HTERT RPE-1 (cell line): ENCODE results near the gene SMIM28.
"Not testable (repeated sequence)": the region's sequence is repeated elsewhere in the genome, so short reads cannot be mapped to it uniquely, and the experiment has no call there.

ENCODE experiments used
- in situ Hi-C: fragments of 300-500 bp; cut with MboI; formaldehyde crosslinking; loops from 4 replicates; pipeline ENCODE4 v1.14.3; 2020; ENCODE audit warnings: low sequenced_read_pairs

The SMIM28 gene

GRCh38 chr6:138403801-138404665, 26.3 kb downstream of the SMIM28 start, which contains the start of gene HEBP2:
Gene HEBP2, plus strand, starts transcription at chr6:138404223. Its CDS starts 273 bp downstream, at chr6:138404496.
- in situ Hi-C loops, result no loop called here

GRCh38 chr6:138404666-138405337, 27.1 kb downstream of the SMIM28 start:
- in situ Hi-C loops, result no loop called here

- in situ Hi-C loops, result no loop called here
Observed at GRCh38 chr6:138405816-138406413, 28.2 kb downstream of the SMIM28 start.

DNA sequence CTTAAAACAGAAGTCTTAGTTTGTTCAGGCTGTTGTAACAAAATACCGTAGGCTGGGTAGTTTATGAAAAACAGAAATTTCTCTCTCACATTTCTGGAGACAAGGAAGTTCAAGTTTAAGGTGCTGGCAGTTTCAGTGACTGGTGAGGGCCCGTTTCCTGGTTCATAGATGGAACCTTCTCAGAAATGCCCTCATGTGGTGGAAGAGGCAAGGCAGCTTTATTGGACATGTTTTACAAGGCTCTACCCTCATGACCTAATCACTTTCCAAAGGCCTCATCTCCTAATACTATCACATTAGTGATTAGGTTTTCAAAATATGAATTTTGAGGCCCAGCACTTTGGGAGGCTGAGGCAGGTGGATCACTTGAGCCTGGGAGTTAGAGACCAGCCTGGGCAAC, 28.7 kb downstream of the SMIM28 start:
- in situ Hi-C loops, result no loop called here

- in situ Hi-C loops, result no loop called here
Observed at GRCh38 chr6:138410048-138410735, 32.5 kb downstream of the SMIM28 start.

DNA sequence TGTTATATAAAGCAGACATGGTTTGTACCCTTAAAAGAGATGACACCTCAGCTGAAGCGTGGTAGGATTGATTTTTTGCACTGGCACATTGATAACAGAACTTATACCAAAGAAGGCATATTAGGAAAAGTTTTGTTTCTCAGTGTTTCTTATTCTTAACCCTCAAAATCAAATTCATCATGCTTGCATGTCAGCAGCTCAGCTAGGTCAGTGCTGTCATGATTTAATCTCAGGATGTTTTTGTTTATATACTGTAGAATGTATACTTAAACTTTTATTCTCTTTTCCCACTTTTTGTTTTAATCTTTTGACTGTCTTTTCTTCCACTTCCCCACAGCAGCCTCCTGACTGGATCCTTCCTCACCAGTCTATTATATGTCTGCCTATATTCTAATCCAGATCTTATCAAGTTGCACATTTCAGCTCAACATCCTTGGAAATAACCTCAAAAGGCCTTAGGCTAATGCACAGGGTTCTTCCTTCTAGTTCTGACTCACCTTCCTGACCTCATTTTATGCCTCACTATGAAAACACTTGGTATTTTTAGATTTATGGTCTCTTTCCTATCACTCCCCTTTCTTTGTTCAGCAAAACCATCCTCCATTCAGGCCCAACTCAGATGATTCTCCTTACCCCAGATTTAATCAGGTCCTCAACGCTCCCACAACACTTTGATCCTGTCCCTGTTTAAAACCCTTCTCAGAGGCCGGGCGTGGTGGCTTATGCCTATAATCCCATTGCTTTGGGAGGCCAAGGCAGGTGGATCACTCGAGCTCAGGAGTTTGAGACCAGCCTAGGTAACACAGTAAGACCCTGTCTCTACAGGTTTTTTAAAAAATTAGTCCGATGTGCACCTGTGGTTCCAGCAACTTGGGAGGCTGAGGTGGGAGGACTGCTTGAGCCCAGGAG, 33.5 kb downstream of the SMIM28 start:
- in situ Hi-C loops, result no loop called here

GRCh38 chr6:138415125-138415524, 37.4 kb downstream of the SMIM28 start:
- in situ Hi-C loops, result no loop called here

- in situ Hi-C loops, result no loop called here
Observed at GRCh38 chr6:138416206-138416605, 38.5 kb downstream of the SMIM28 start.

DNA sequence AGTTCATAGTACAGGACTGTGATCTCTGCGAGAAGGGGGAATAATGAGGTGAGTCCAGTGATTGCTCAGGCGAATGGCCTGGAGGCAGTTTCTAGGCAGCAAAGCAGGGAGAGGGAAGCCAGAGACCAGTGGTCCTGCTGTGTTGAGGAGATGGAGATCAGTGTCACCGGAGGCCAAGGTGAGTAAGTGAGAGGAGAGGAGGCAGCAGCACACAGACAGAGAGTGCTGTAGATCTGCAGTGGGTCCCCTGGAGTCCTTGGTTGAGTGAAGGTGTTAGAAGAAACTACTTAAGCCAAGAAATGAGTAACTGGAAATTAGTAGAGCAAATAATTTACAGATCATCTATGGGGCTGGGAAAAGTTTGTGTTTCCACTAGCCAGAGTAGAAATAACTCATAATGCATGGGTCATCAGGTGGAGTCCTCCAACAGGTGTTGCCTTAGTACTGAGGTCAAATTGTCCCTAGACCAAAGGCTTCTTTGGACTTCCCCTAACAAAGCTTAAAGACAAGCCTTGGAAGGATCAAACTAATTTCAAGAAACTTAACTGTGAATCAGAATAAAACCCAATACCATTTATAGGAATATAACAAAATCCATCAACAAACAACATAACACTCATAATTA, 39.9 kb downstream of the SMIM28 start:
- in situ Hi-C loops, result no loop called here

- in situ Hi-C loops, result no loop called here
Observed at GRCh38 chr6:138418118-138418742, 40.5 kb downstream of the SMIM28 start.

- in situ Hi-C loops, result no loop called here
Observed at GRCh38 chr6:138419766-138420165, 42.1 kb downstream of the SMIM28 start.

DNA sequence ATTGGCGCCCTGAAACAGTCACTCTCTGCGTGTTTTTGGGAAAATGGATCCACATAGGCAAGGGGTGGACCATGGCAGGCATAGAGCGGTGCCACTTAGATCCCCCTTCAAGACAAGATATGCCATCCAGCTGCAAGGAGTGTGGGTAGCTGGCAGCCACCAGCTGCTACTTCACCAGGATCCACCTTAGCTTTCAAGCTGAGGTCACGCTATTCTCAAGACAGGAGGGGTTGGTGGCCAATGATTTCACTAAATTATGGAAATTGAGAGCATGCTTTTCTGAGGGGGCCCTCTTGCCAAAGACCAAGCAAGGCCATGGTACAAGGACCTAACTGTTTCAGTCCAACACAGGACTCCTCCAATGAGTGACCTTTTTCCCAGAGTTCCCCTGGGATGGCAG, 42.7 kb downstream of the SMIM28 start:
- in situ Hi-C loops, result no loop called here

GRCh38 chr6:138421089-138421488, 43.4 kb downstream of the SMIM28 start:
- in situ Hi-C loops, result no loop called here

- in situ Hi-C loops, result no loop called here
Observed at GRCh38 chr6:138421608-138422007, 43.9 kb downstream of the SMIM28 start.

DNA sequence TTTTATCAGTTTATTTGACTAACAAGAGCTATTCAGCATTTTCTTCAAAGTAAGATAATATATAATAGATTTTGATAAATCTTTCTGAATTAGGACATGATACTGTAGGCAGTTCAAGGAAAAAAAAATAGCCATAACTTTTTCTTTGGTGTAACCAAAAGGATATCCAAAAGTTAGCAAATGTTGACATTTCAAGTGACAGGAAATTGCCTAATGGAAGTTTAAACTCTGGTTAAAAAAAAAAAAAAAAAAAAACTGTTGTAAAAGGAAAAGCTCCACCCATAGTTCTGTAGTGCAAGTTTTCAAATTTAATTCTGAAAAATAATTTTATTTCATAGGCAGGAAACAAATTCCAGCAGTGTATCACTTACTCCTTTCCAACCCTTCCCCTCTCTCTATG, 45.2 kb downstream of the SMIM28 start:
- in situ Hi-C loops, result no loop called here

DNA sequence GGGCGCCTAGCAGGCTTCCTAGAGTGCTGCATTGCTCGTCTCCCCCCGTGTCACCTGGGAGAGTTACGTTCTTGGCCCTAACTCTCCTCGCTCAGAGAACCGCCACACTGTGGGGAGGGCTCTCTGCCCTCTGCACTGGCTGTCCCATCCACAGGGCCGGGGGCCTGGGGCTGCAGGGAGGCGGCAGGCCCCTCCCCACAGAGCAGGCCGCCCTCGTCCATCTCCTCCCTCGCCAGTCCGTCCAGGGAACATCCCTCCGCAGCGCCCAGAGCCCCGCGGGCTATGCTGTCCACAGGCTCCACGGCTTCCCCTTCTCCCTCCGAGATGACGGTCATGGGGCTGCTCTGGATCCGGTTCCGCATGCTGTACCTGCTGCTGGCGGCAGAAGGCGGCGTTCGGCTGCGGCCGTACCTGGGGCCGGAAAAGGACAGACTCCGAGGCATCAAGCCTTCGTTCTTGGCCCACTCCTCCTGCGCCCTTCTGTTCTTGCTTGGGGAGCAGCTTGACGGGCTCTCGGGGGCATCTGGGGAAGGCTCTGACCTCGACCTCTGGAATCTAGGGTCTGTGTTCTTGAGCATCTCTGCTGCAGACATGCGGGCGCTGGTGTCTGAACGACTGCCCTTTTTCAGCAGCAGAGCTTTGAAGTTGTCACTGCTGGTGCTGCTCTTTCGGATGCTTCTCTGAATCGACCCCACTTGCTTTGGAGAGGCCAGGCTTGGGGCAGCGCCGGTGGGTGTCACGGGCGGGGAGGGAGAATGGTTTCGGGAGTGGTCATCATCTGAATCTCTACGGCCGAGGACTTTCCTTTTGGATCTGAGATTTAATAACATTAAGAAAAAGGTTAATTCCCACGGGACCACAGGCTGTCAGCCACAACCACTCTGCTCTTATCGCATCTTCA, 46.5 kb downstream of the SMIM28 start:
- in situ Hi-C loops, result no loop called here

GRCh38 chr6:138425256-138425655, 47.6 kb downstream of the SMIM28 start:
- in situ Hi-C loops, result not testable (repeated sequence)

DNA sequence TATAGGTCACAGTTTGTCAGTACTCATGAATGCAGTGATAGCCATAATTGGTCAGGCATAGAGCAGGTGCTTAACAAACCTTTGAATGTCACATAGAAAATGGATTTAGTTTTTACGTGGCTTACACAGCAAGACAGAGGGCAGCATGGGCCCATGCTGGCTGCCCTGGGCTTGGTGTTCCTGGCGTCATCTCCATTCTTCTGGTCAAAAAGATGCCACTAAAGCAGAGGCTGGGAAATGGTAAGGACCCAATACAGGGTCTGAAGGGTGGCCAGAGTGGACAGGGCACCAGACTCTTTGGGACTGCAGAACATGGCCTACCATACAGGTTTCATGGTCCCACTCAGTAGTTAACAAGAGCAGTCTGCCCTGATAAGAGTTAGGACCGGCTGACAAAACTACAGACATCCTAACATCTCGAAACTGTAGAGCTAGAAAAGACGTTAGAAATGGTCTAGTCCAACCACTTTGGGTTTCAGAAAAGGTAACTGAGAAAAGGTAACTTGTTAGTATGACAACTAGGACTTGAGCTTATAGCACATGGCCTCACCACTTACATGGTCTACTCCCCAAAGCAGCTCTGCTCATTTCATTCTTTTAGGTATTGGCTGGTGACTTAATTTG, 48.9 kb downstream of the SMIM28 start:
- in situ Hi-C loops, result no loop called here
